SK-N-SH (cell line): ENCODE measurements around the gene BBS5.

Experiments used
- GABPA ChIP-seq: IDR thresholded peaks from 2 replicates; pipeline ENCODE4 v1.4.0; 2012; ENCODE audit warnings: low read depth, mild to moderate bottlenecking
- JUND ChIP-seq: IDR thresholded peaks from 2 replicates; pipeline ENCODE4 v1.4.0; 2012
- TAF1 ChIP-seq: IDR thresholded peaks from 2 replicates; pipeline ENCODE4 v1.6.1; 2012; ENCODE audit warnings: low read depth, mild to moderate bottlenecking, low read length, moderate library complexity, borderline replicate concordance
- TF ChIP-seq, protein P1 (sequence below): fragments of 200-600 bp; sonication (generic); IDR thresholded peaks from 2 replicates; pipeline ENCODE4 v1.6.1; 2017; ENCODE audit warnings: antibody characterized with exemption, mild to moderate bottlenecking, moderate library complexity

DNA sequence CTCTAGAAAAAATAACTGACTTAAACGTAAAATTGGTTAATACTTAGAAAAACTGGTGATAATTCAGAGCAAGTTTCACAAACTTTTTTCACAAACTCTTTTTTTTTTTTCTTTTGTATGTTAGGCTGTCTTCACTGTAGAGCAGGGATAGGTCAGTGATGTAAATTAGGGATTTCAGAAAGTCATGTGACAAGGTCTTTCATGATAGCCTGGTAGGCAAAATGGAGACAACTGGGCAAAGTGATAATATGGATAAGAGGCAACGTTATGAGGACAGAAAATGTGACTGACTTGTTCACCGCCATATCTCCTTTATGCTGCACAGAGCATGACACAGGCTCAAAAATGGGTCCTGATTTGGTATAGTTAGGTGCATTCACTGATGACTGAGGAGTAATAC is 39.4 kb upstream of the BBS5 start:
- TF ChIP-seq, protein P1, sequence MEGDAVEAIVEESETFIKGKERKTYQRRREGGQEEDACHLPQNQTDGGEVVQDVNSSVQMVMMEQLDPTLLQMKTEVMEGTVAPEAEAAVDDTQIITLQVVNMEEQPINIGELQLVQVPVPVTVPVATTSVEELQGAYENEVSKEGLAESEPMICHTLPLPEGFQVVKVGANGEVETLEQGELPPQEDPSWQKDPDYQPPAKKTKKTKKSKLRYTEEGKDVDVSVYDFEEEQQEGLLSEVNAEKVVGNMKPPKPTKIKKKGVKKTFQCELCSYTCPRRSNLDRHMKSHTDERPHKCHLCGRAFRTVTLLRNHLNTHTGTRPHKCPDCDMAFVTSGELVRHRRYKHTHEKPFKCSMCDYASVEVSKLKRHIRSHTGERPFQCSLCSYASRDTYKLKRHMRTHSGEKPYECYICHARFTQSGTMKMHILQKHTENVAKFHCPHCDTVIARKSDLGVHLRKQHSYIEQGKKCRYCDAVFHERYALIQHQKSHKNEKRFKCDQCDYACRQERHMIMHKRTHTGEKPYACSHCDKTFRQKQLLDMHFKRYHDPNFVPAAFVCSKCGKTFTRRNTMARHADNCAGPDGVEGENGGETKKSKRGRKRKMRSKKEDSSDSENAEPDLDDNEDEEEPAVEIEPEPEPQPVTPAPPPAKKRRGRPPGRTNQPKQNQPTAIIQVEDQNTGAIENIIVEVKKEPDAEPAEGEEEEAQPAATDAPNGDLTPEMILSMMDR = no peak
- TF ChIP-seq TAF1 (no peak), JUND (no peak), GABPA (no peak)
